NCI-H526 treated with DMSO at 0.1 percent for 48 hours (cell line): ENCODE data around the gene IFNW1.

ENCODE experiments used
- DNase-seq: peaks from one replicate; lab custom pipeline; 2025; lab: John Stamatoyannopoulos, UW

IFNW1 gene

DNA sequence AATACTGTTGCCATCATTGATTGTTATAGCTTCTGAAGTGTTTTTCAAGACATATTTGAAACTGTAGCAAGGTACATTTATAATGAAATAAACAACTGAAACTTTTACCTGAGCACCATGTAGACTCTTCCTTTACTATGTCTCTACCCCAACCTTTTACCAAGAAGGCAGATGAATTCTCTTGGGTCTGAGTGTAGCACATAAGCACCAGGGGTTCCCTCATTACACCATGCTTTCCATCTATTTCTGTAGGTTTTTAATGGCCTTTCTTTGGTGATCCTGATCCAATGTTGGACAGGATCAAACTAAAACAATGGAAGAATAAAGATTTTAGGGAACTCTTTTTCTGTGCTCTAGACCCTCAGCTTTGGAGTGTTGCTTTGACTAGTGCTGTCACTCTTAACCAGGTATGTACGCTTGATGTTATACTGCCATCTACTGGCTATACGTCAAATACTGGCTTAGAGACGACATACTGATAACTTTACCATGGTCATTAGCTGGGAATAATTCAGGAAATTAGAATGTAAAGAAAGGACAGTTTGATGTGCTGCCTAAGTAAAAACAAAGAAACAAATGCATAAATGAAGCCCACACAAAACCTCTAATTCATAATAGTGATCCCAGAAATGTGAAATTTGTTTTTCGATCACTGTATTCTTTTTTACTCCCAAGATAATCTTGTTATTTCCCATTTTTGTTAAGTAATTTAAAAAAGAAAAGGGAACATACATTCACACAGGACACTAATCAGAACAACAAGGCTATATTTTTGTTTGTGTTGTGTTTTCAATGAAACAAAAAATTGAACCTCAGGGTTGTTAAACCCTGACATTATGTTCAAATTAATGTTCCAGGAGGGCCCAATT is 30.7 kb downstream of the IFNW1 start:
- peak; percentile 57 for DNase-seq

DNA sequence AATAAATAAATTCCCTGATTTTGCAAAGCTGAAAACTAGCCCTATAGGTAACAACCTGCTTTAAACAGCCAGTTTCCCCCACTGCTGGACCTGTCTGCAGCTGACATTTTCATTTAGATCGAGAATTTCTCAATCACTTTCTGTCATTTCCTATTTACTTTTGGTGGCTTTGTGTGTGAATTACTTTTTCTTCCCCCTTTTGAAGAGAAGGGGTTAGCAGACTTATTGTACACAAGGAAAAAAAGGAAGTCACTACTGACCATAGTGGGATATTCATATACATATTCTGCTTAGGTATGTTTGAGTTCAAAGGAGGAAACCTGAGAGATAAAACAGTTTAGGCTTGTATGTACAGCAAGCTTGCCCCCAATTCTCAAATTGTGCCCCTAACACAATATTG is 36.8 kb downstream of the IFNW1 start:
- DNase-seq = no peak

DNA sequence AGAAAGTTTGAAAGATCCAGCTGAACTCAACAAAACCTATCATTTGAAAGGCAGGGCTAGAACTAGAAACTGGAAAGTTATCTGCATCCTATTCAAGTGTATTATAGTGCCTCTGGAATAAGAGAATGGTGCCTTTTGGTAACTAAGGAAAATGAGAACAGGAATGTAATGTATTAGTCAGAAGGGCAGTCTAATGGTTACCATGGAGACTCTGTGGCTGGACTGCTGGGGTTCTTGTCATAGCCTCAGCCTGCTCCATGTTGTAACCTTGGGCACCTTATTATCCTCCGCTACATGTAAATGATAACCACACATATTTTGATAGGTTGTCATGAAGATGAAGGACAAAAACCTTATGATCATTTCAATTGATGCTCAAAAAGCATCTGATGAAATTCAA is 39.3 kb downstream of the IFNW1 start:
- no peak for DNase-seq

DNA sequence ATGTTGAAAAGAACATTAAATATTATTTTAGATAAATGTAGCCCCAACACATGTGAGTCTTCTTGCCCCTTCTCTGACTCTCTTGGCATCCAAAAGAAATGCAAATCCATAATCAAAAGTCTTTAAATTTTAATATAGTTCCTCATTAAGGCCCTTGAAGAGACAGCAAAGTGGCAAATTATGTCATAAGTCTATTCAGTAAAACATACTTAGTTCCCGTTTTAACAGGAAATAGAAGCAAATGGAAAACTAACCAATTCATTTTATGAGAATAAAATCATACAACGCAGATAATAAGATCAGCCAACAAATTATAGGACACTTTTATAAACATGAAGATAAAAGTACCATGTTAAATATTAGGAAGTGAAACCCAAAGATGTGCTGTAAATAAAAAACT is 43.8 kb downstream of the IFNW1 start:
- no peak for DNase-seq

DNA sequence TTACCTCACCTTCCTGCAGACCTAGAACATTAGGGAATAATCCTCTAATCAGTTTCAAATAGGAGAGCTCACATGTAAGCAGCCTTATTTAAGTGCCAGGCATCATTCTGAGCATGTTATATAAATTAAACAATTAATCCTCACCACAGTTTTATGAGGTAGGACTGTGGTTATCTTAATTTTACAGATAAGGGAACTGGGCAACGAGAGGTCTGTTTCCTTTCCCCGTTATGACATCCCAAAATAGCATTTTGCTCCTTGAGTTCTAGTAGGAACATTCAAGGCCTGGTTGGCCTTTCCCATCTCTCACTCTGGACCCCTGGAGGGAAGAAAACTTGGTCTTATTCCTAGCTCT is 44.8 kb downstream of the IFNW1 start:
- DNase-seq = no peak

DNA sequence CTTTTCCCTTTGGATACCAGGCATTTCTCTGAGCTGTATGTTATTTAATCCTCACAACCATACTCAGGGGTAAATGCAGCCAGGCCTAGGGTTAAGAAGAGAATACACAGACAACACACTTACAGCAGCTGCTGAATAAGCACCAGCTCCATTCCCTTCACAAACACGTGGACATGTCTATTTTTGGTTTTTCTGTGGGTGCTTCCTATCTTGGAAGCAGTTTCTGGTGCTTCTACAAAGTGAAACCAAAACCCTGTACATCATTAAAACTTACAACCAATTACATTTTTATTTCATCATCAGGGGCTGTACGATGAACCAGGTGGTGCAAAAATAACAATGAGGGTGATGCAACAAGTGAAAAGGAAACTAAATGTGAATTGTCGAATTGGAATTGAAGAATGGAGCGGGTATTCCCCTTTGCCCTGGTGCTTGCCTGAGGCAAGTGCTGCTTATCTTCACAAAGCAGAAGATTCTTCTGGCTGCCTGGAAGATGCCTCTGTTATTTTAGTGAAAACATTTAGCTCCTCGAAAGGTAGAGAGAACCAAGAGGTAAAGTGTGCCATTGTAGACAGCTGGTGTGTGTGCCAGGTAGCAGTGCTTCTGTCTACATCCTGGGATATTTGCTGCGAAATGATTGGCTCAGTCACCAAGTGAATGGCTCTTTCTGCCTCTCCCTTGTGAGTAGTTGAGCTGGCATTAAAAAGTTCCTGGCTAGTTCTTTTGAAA is 45.3 kb downstream of the IFNW1 start:
- DNase-seq = no peak

DNA sequence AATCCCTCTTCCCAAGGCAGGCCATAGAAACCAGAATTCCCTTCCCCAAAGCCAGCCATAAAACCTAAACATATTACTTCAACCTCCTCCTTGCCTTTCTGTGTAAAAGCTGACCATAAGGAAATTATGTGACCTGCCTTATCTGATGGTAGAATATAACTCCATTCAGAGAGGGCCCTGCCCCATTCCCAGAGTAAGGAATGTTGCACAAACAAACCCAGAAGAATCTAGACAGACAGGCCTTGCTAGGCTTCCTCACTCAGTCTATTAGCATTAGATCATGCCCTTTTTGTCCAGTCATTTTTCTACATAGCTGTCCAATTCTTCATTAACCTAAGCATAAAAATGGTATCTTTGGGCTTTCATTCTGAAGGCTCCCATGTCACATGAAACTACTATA is 46.1 kb downstream of the IFNW1 start:
- no peak for DNase-seq
